GM18505 (cell line): Measurements from ENCODE around the gene MYBPHL.
"Not testable (repeated sequence)": the region's sequence is repeated elsewhere in the genome, so short reads cannot be mapped to it uniquely, and the experiment has no call there.

Experiments
- ATAC-seq: cut with Tn5 transposase; IDR thresholded peaks from one replicate; pipeline ENCODE4 v1.9.1; 2021; ENCODE audit not compliant: unreplicated experiment
- POLR2A ChIP-seq: IDR thresholded peaks from 4 replicates; pipeline ENCODE4 v1.6.1; 2011; ENCODE audit warnings: borderline replicate concordance; ENCODE audit not compliant: insufficient read depth, insufficient read length; ENCODE audit errors: extremely low read depth

Gene MYBPHL

DNA sequence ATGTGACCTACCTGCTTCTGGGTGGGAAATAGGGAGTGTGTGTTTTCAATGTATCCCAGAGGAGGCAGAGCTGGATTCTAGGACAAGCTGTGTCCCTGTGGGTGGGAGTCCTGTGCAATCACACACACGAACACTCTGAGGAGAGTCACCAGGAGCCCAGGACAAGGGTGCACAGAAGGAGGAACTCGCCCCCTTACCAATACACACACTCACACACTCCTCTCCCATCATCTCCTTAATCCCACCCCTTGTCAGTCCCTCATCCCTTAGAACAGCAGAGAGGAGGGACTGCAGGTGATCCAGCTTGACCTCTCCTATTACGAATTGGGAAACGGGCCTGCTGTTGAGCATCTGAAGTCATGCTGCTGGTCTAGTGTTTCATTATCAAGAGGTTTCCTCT is 8.5 kb upstream of the MYBPHL start:
- ATAC-seq: no peak
- TF ChIP-seq POLR2A: no peak

DNA sequence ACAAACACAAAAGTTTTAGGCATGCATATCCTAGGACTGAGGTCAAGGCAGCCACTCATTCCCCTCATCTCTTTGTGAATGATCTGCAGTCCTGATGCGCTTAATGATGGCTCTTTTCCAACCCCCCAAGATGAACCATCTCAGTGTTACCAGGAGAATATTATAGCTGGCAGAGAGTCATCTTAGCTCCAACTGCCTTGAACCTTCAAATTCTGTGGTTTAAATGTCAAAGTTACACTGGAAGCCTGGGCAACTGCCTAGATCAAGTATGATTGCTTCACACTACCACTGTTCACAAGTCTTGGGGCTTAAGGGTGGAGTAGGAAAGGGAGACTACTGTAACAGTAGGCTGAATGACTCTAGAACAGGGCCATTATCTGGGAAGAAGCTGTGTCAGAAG is 8.0 kb upstream of the MYBPHL start:
- TF ChIP-seq POLR2A: no peak
- ATAC-seq: no peak

DNA sequence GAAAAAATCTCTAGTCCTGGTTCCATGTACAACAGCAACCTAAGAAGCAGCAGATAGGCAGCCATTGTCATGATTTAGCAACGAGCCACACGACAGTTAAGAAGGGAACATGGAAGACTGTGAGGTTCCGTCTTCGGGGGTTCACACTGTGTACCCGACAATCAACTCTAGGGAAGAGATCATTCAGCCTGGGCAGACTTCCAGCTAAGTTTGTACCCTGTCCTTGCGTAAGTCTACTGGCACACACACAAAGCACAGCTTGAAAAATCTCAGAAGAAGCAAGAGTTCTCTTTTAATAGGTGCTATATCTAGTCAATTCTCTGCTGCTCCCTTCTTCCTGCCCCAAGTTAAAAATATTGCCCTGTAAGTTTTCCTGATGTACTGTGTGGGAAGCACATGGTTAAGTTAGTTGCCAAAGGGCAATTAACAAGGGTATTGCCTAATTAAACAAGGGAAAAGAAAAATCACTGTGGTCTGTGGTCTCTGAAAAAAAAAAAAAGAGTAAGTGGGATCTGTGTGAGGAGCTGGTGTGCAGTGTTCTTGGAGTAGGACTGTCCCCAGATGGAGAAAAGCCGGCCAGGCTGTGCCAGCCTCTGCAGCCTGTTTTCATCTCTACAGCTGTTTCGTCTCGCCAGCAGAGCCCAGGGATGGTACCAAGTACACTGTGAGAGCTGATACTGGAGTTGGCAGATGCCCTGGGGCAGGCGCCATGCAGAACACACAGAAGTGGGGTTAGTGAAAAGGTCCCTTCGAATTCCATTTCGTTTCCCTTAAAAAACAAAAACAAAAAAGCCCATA is 6.4 kb upstream of the MYBPHL start:
- no peak for TF ChIP-seq POLR2A
- ATAC-seq: no peak

DNA sequence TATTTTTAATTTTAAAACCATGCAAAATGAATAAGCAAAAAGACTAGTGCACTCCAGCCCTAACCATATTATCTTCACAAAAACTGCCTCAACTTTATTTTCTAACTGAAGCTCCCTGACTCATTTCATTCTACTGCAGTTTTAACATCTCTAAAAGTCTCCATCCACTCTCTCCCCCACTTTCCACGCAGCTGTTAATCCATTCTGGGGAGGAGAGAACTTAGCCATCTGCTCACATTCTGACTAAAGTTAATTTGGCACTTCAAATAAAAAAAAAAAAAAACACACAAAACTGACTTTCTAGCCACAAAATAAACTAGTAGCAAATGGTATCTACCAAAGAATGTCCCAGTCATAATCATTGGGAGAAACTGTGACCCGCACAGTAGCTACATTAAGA is 5.4 kb upstream of the MYBPHL start:
- no peak for TF ChIP-seq POLR2A
- no peak for ATAC-seq

DNA sequence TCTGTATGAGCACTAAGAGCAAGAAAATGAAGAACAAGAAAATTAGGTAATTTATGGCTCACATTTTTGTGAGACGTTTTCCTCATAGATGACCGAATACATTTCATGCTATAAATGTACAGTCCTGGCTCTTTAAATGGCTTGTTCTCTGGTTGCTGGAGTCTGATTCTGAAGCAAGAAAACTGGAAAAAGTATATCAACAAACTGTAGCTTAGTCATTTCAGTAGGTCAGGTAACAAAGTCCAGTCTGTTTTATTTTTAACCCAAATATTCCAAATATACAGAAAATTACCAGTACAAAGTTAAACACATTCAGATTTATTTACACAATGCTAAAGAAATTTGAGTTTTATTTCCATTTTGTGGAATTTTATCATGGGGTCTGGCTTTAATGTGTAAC is 2.5 kb upstream of the MYBPHL start:
- no peak for ATAC-seq
- TF ChIP-seq POLR2A: no peak

DNA sequence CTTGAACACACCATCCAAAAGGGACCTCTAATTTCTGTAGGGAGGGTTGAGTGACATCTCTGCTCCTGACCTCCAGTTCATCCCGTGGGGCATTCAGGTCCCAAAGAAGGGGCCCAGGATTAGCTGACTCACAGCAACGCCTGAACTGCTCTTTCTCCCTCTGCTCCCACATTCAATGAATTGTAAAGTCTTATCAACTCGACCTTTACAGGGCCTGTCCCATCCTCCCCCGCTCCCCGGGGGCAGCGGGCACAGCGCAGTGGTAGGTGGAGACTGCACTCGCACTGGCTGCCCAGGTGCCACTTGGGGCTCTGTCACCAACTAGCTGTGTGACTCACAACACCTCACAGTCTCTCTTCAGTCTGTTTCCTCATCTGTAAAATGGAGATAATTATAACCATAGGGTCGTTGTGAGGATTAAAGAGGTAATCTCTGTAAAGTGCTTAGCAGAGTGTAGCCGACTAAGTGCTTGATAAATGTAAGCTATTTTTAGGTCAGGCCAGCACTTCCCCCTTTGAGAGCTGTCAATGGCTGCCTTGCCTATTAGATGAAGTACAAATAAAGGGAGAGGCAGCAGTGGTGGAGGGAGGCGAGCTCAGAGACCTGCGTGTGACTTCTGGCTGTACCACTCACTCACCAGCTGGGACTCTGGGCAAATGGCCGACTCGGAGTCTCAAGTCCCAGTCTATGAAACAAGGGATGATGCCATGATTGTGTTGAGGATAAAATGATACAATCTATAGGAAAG is 637 bp upstream of the MYBPHL start:
- ATAC-seq: no peak
- no peak for TF ChIP-seq POLR2A

DNA sequence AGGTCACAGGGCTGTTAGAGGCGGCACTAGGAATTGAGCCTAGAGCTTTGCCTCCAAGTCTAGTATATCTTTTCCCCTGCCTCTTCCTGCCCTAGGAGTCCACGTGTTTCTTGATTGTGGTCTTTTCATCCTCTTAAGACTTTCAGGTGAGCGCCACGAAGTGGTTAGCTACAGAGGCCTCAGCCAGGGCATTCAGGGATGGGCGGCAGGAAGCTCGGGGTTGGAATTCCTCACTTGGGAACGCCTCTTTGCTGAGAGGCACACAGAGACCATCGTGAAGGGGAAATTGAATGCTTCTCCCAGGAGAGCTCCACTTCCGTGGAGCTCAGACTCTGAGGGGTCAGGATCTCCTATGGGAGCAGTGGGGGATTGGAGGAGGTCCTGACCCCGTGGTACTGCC is 820 bp downstream of the MYBPHL start:
- ATAC-seq: not testable (repeated sequence)

DNA sequence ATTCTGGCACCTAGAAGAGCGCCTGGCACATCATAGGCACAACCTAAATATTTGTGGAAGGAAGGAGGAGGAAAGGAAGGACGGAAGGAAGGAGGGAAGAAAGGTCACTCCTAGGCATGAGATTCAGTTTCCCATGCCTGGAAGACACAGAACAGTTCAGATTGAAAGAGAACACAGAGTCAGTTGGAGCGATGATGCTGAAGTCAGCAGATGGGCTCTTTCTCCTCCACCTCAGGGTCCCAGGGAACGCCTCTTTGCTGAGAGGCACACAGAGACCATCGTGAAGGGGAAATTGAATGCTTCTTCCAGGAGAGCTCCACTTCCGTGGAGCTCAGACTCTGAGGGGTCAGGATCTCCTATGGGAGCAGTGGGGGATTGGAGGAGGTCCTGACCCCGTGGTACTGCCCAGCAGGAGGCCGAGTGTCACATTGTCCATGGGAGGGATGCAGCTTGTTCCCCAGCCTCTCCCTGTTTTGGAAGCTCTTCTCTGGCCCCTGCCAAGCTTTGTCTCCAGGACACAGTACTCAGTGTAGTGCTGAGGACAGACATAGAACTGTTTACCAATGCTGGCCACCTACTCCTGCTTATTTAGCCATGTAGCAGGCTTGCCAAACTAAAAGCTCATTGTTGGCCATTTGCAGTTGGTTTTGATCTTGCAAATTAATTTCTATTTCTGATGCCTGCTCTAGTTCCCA is 2.4 kb downstream of the MYBPHL start:
- ATAC-seq: no peak
- TF ChIP-seq POLR2A: no peak

DNA sequence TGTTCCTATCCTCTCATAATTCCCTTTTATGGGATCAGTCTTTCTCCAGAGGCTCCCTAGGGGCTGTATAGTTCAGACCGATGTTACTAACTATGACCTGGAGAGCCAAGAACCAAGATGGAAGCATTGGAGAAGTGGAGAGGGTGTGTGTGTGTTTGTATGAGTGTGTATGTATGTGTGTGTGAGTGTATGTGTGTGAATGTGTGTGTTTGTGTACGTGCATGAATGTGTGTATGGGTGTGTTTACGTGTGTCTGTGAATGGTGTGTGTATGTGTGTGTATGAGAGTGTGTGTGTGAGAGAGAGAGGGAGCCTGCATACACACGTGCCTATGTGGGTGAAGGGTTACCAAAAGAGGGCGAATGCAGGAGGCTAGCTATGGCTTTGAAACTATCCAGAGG is 4.9 kb downstream of the MYBPHL start:
- no peak for TF ChIP-seq POLR2A
- ATAC-seq: no peak

DNA sequence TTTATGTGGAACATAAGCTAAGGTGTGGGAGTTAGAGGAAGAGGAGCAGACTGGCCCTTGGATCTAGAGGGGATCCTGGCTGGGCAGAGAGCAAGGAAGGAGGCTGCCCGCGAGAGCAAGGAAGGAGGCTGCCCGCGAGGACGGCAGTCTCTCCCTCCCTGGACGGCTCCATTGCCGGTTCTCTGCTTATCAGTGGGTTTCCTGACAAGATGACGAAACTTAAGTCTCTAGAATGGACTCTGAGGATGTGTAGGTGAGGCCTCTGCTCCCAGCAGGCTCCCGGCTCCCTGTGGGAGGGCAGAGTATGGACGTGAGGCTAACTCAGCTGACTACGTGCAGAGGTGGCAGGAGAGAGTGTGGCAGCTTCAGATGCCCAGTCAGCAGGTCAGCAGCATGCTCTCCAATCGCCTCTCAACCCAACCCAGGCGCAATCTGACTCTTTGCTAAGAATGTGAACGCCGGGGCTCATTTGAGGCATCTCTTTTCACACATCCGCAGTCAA is 6.1 kb downstream of the MYBPHL start:
- TF ChIP-seq POLR2A: no peak
- no peak for ATAC-seq

DNA sequence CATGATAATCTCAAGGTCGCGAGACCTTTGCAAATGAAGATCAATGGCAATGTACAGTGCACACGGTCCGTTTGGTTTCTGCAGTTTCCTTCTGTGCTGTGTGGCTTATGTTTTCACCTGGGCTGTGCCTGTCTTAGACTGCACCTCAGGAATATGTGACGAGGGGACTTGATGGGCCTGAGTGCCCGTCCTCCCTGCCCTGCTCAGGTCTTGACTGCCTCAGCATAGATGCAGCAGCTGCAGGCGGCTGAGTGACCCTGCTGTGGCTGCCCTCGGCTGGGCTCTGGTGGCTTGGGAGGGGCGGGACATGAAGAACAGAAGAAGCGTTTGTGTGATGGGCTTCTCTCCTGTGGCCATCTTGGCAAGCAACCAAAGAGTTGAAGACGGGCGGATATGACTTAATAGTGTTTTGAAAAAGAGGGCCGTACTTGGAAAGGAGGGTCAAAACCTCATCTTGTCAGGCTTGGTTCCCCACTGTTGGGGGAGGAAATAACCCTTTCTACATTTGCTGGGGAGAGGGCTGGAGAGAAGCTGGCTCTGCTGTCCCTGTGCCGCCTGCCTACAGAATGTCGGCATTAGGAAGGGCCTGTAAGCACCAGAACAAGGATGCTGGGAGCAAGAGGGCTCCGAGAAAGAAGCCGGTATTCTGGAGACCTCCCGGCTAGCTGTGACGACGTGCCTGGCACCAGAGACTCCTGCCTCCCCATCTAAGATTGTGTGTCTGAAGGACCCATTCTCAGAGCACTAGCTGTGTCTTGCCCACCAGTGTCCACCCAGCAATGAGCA is 7.1 kb downstream of the MYBPHL start:
- no peak for TF ChIP-seq POLR2A
- no peak for ATAC-seq

DNA sequence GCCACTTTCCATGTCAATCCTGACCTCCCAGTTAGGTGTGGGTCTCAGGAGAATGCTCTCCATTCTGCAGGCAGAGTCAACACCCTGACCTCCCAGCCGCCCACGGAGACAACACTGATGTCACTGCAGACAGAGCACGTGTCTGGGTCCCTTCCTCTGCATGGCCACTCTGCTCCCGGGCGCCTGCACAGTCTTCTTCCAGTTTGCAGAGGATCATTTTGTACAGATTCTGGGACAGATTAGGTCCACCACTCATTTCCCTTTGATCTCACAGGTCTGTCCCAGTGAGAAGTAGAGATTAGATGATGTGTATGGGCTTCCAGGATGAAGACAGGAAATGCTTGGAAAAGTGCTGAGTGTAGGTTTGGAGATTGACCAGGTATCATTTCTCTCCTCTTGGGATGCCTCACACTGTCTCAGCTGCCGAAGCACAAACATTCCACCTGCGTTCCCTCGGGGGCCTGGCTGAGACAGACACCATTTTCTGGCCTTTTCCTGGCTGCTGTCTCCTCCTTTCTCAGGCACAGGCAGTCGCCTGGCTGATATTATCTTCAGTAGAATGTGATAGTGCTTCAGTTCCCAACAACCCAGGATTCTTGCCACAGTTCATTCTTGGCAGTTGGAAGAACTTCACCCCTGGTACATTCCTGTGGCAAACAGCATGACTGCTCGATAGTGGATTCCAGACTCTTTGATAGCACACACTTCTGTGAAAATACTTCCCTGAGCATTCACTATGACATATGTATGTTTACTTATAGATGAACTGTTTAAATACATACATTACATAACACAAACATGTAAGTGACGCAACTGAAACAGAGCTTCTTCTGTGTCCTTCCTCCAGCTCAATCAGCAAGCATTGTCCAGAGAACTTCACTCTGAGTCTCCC is 7.9 kb downstream of the MYBPHL start:
- TF ChIP-seq POLR2A: no peak
- no peak for ATAC-seq
